Hepatic stellate cell (primary cell): Measurements from ENCODE around the gene HEXD.

Experiments used
- DNase-seq: peaks from one replicate; pipeline ENCODE4 v3.0.0; 2011; ENCODE audit warnings: low spot score

The HEXD gene

GRCh38 chr17:82415336-82415735, 2.8 kb upstream of the HEXD start:
- DNase-seq, result no peak

GRCh38 chr17:82415786-82416185, 2.4 kb upstream of the HEXD start:
- no peak for DNase-seq

- no peak for DNase-seq
These were observed 1.9 kb upstream of the HEXD start for GRCh38 chr17:82416264-82416663.

- no peak for DNase-seq
These were observed 1.4 kb upstream of the HEXD start for GRCh38 chr17:82416771-82417170.

GRCh38 chr17:82419540-82419939, 1.4 kb downstream of the HEXD start:
- peak; percentile 35 for DNase-seq

- peak; percentile 50 for DNase-seq
These were observed 6.1 kb downstream of the HEXD start for GRCh38 chr17:82424001-82424862.

- DNase-seq, result no peak
These were observed 6.7 kb downstream of the HEXD start for GRCh38 chr17:82424863-82425159.

- DNase-seq, result no peak
These were observed 10.4 kb downstream of the HEXD start for GRCh38 chr17:82428546-82428945.

- no peak for DNase-seq
These were observed 11.7 kb downstream of the HEXD start for GRCh38 chr17:82429824-82430223.

GRCh38 chr17:82432017-82432416, 13.9 kb downstream of the HEXD start:
- no peak for DNase-seq

GRCh38 chr17:82433560-82434215, 15.5 kb downstream of the HEXD start:
- no peak for DNase-seq

- DNase-seq, result no peak
These were observed 16.0 kb downstream of the HEXD start for GRCh38 chr17:82434216-82434565.

GRCh38 chr17:82435103-82435502, 17.0 kb downstream of the HEXD start:
- peak; percentile 48 for DNase-seq

- no peak for DNase-seq
These were observed 17.7 kb downstream of the HEXD start for GRCh38 chr17:82435601-82436583.

- DNase-seq, result no peak
These were observed 18.6 kb downstream of the HEXD start for GRCh38 chr17:82436601-82437324.

GRCh38 chr17:82437325-82437668, 19.1 kb downstream of the HEXD start:
- DNase-seq, result no peak

GRCh38 chr17:82438401-82439193, 20.4 kb downstream of the HEXD start:
- DNase-seq, result no peak

- DNase-seq, result no peak
These were observed 21.2 kb downstream of the HEXD start for GRCh38 chr17:82439194-82439828.

- DNase-seq, result no peak
These were observed 21.8 kb downstream of the HEXD start for GRCh38 chr17:82439829-82440365.

- no peak for DNase-seq
These were observed 22.4 kb downstream of the HEXD start for GRCh38 chr17:82440469-82440981.
